Panc1 (cell line): ENCODE results near the gene TMTC2. TPM values are rescaled to one million over a fixed set of nuclear protein-coding genes. Genes with fewer than 3 reads are reported as not detected.

Source experiments
- ATAC-seq: fragments of 200-7000 bp; cut with Tn5 transposase; 2 replicates; pipeline ENCODE4 v1.9.1; 2020; ENCODE audit warnings: mild to moderate bottlenecking, moderate library complexity
- BruUV-seq: library from RNA; stranded (reverse); fragments of 400-500 nt; replicated peaks from 2 replicates; lab custom pipeline; 2021; lab: Mats Ljungman, UMichigan
- CTCF ChIA-PET: fragments of 300-600 bp; sonication (Branson Sonifier 250); formaldehyde crosslinking; loops from one replicate; lab custom pipeline; 2022; ENCODE audit warnings: antibody characterized with exemption; lab: Charles Lee
- POLR2A ChIA-PET: fragments of 300-600 bp; sonication (Branson Sonifier 250); formaldehyde crosslinking; loops from one replicate; lab custom pipeline; 2022; ENCODE audit warnings: antibody characterized with exemption; lab: Charles Lee
- DNase-seq: peaks from one replicate; pipeline ENCODE4 v3.0.0-alpha.2; 2010; ENCODE audit warnings: low read depth, low spot score
- H3K27ac ChIP-seq: 2 replicates; pipeline ENCODE4 v1.5.1; 2011; ENCODE audit warnings: mild to moderate bottlenecking, low read length, inconsistent platforms
- H3K27me3 ChIP-seq: fragments of 200-500 bp; sonication (Bioruptor generic); 2 replicates; pipeline ENCODE4 v1.6.0; 2014; ENCODE audit warnings: low read length, inconsistent platforms; ENCODE audit not compliant: control insufficient read depth, insufficient read depth
- H3K36me3 ChIP-seq: fragments of 200-500 bp; sonication (Bioruptor generic); 2 replicates; pipeline ENCODE4 v1.5.1; 2014; ENCODE audit warnings: inconsistent platforms, mild to moderate bottlenecking, low read length, moderate library complexity; ENCODE audit not compliant: control insufficient read depth, insufficient read depth
- H3K4me1 ChIP-seq: 2 replicates; pipeline ENCODE4 v1.5.1; 2011; ENCODE audit warnings: inconsistent platforms, mild to moderate bottlenecking, low read length, moderate library complexity; ENCODE audit not compliant: control insufficient read depth, insufficient read depth
- H3K4me3 ChIP-seq, 2 experiments: 2 replicates each; pipeline ENCODE4 v1.5.1; 2011 to 2012; ENCODE audit warnings: low read depth in 2 of 2, low read length in 2 of 2, mild to moderate bottlenecking in 2 of 2, inconsistent platforms in 1 of 2, moderate library complexity in 1 of 2
- H3K9me3 ChIP-seq: fragments of 200-500 bp; sonication (Bioruptor generic); 2 replicates; pipeline ENCODE4 v1.5.1; 2014; ENCODE audit warnings: low read depth, mild to moderate bottlenecking, inconsistent platforms, low read length, moderate library complexity; ENCODE audit not compliant: control insufficient read depth, insufficient read depth
- POLR2AphosphoS5 ChIP-seq: IDR thresholded peaks from 2 replicates; pipeline ENCODE4 v1.6.1; 2012; ENCODE audit warnings: mild to moderate bottlenecking, low read depth, low read length, moderate library complexity
- SIN3A ChIP-seq: IDR thresholded peaks from 2 replicates; pipeline ENCODE4 v1.6.1; 2012; ENCODE audit warnings: low read depth, mild to moderate bottlenecking, low read length, moderate library complexity, borderline replicate concordance; ENCODE audit not compliant: insufficient read depth
- TCF7L2 ChIP-seq: IDR thresholded peaks from 2 replicates; pipeline ENCODE4 v1.6.1; 2011; ENCODE audit warnings: mild to moderate bottlenecking, low read depth, low read length, inconsistent platforms
- in situ Hi-C: cut with HindIII; loops from 2 replicates; pipeline ENCODE4 v1.10.0; 2016; ENCODE audit warnings: low sequenced_read_pairs, low pct_unique_long_range_greater_than_20kb
- intact Hi-C: fragments of 100-400 bp; cut with micrococcal nuclease; formaldehyde crosslinking; loops from one replicate; pipeline ENCODE4 v1.10.0; 2022; ENCODE audit not compliant: unreplicated experiment
- total RNA-seq: library from RNA; stranded (reverse); gene quantifications from one replicate; pipeline ENCODE4 v1.2.1, GENCODE V29; 2021; ENCODE audit not compliant: unreplicated experiment
- TF ChIP-seq, protein P1 (sequence below): fragments of 450-650 bp; IDR thresholded peaks from 2 replicates; pipeline ENCODE4 v1.5.1; 2017; ENCODE audit warnings: mild to moderate bottlenecking
- TF ChIP-seq, protein P2 (sequence below), 2 experiments: IDR thresholded peaks; 2 replicates each; pipeline ENCODE4 v1.6.1; 2011 to 2012; ENCODE audit warnings: low read depth in 2 of 2, control low read depth in 1 of 2, low read length in 1 of 2, mild to moderate bottlenecking in 1 of 2, moderate library complexity in 1 of 2; ENCODE audit not compliant: insufficient read depth in 1 of 2

The TMTC2 gene
- total RNA-seq, 1 experiment from 2014 or later: 5.7 TPM

DNA sequence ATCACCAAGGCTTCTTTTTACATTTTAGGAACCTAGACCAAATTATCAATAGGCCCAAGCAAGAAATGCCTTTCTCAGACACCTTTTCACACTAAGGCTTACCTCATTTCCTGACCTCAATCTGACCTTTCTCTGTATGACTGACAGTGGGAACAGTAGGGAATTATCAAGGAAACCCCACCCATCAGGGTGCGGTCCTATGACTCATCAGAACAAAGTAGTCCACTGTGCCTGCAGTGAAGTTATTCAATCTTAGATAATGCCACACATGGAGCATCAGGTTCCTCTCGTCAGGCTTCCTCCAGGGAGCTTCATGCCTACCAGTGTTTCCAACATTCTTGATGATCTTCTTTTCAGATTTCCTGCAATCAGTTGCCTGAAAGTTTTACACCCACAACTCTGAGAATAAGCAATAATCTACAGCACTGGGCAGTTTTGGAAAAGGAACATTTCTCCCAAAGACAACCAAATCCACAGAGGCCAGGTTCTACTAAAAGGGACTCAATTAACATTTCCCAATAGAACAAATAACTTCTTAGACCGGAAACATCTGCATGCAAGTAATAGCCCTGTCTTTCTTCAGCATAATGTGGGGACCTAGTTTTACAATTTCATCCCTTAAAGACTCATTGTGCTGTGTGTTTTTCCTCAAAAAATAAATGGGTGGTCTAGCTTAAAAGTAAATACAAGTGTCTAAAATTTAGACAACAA is 35.9 kb upstream of the TMTC2 start:
- CTCF ChIA-PET: no interaction called here

DNA sequence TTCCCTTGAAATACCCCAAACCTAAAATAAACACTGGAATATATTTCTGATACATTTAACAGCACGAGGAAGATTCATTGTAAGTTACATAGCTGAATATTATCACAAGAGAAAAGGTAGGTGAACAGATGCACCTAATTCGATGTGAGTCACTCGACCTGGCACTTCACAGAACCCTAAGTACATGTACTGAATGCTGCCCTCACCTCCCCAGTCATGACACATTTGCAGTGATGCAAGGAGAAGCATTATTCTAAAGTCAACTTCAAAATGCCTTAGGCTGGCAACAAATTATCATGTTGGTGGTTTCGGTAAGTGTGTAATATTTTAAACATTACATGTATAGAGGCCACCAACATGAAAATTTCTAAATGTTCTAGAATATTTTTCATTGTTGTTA is 35.2 kb upstream of the TMTC2 start:
- in situ Hi-C loops (no loop called here), intact Hi-C loops (no loop called here)
- H3K4me3 ChIP-seq: no peak overlapping the region
- no peaks in the 10 kb centered on the region for H3K9me3 ChIP-seq
- ChIA-PET POLR2A (no interaction called here), CTCF (no interaction called here)
- H3K4me1 ChIP-seq: no peaks in the 10 kb centered on the region
- no TSS peak for BruUV-seq
- H3K27me3 ChIP-seq: no peaks in the 10 kb centered on the region
- ATAC-seq (no peak), DNase-seq (no peak)
- TF ChIP-seq, protein P1, sequence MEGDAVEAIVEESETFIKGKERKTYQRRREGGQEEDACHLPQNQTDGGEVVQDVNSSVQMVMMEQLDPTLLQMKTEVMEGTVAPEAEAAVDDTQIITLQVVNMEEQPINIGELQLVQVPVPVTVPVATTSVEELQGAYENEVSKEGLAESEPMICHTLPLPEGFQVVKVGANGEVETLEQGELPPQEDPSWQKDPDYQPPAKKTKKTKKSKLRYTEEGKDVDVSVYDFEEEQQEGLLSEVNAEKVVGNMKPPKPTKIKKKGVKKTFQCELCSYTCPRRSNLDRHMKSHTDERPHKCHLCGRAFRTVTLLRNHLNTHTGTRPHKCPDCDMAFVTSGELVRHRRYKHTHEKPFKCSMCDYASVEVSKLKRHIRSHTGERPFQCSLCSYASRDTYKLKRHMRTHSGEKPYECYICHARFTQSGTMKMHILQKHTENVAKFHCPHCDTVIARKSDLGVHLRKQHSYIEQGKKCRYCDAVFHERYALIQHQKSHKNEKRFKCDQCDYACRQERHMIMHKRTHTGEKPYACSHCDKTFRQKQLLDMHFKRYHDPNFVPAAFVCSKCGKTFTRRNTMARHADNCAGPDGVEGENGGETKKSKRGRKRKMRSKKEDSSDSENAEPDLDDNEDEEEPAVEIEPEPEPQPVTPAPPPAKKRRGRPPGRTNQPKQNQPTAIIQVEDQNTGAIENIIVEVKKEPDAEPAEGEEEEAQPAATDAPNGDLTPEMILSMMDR: no peak
- TF ChIP-seq, protein P2, sequence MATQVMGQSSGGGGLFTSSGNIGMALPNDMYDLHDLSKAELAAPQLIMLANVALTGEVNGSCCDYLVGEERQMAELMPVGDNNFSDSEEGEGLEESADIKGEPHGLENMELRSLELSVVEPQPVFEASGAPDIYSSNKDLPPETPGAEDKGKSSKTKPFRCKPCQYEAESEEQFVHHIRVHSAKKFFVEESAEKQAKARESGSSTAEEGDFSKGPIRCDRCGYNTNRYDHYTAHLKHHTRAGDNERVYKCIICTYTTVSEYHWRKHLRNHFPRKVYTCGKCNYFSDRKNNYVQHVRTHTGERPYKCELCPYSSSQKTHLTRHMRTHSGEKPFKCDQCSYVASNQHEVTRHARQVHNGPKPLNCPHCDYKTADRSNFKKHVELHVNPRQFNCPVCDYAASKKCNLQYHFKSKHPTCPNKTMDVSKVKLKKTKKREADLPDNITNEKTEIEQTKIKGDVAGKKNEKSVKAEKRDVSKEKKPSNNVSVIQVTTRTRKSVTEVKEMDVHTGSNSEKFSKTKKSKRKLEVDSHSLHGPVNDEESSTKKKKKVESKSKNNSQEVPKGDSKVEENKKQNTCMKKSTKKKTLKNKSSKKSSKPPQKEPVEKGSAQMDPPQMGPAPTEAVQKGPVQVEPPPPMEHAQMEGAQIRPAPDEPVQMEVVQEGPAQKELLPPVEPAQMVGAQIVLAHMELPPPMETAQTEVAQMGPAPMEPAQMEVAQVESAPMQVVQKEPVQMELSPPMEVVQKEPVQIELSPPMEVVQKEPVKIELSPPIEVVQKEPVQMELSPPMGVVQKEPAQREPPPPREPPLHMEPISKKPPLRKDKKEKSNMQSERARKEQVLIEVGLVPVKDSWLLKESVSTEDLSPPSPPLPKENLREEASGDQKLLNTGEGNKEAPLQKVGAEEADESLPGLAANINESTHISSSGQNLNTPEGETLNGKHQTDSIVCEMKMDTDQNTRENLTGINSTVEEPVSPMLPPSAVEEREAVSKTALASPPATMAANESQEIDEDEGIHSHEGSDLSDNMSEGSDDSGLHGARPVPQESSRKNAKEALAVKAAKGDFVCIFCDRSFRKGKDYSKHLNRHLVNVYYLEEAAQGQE (IDR thresholded peaks at IDR 0.05; ENCODE audit: insufficient read depth in 1 of 2, low read depth in 2 of 2, low read length in 1 of 2): no peak
- TF ChIP-seq SIN3A: no peak
- TF ChIP-seq TCF7L2: no peak
- no peak for TF ChIP-seq POLR2AphosphoS5
- H3K27ac ChIP-seq: no peak overlapping the region
- no peaks in the 10 kb centered on the region for H3K36me3 ChIP-seq

More for the DNA sequence above, 35.9 kb upstream of the TMTC2 start:
- intact Hi-C loops (no loop called here), in situ Hi-C loops (no loop called here)
- no peaks in the 10 kb centered on the region for H3K27me3 ChIP-seq
- POLR2A ChIA-PET: no interaction called here
- H3K27ac ChIP-seq: no peak overlapping the region
- no peaks in the 10 kb centered on the region for H3K36me3 ChIP-seq
- DNase-seq (peak; percentile 18), ATAC-seq (no peak)
- no TSS peak for BruUV-seq
- H3K4me1 ChIP-seq: no peaks in the 10 kb centered on the region
- TF ChIP-seq POLR2AphosphoS5: no peak
- TF ChIP-seq, protein P2 (IDR thresholded peaks at IDR 0.05; ENCODE audit: insufficient read depth in 1 of 2, low read depth in 2 of 2, low read length in 1 of 2): no peak
- TF ChIP-seq, protein P1: no peak
- TF ChIP-seq TCF7L2: no peak
- no peak for TF ChIP-seq SIN3A
- H3K4me3 ChIP-seq: no peak overlapping the region
- no peaks in the 10 kb centered on the region for H3K9me3 ChIP-seq
